WI38 (cell line): Measurements from ENCODE around the gene RPH3AL.
"Not testable (repeated sequence)": the region's sequence is repeated elsewhere in the genome, so short reads cannot be mapped to it uniquely, and the experiment has no call there.

Experiments used
- H3K4me3 ChIP-seq: 2 replicates; pipeline ENCODE4 v1.5.1; 2011; ENCODE audit warnings: low read depth, mild to moderate bottlenecking, control low read depth, low read length
- CTCF ChIP-seq: IDR thresholded peaks from 2 replicates; pipeline ENCODE4 v1.5.1; 2012; ENCODE audit warnings: low read depth, mild to moderate bottlenecking, control low read depth, low read length

The RPH3AL gene

GRCh38 chr17:178292-179065 is 174.1 kb downstream of the RPH3AL start:
- no peak overlapping the region for H3K4me3 ChIP-seq

GRCh38 chr17:177762-178161 is 174.8 kb downstream of the RPH3AL start:
- TF ChIP-seq CTCF: no peak

More at GRCh38 chr17:178292-179065, 174.1 kb downstream of the RPH3AL start:
- no peak for TF ChIP-seq CTCF

GRCh38 chr17:177155-177554 is 175.5 kb downstream of the RPH3AL start:
- no peak overlapping the region for H3K4me3 ChIP-seq
- TF ChIP-seq CTCF: no peak

More at GRCh38 chr17:177762-178161, 174.8 kb downstream of the RPH3AL start:
- no peak overlapping the region for H3K4me3 ChIP-seq

- no peak for TF ChIP-seq CTCF
- no peak overlapping the region for H3K4me3 ChIP-seq
Measured at GRCh38 chr17:173166-173911, 179.3 kb downstream of the RPH3AL start.

GRCh38 chr17:172401-172800 is 180.2 kb downstream of the RPH3AL start:
- no peak overlapping the region for H3K4me3 ChIP-seq
- no peak for TF ChIP-seq CTCF

- no peak overlapping the region for H3K4me3 ChIP-seq
- no peak for TF ChIP-seq CTCF
Measured at GRCh38 chr17:171871-172270, 180.7 kb downstream of the RPH3AL start.

GRCh38 chr17:170130-170670 is 182.4 kb downstream of the RPH3AL start:
- no peak for TF ChIP-seq CTCF
- H3K4me3 ChIP-seq: no peak overlapping the region

- not testable (repeated sequence) for H3K4me3 ChIP-seq
Measured at GRCh38 chr17:168614-169013, 184.0 kb downstream of the RPH3AL start.
